GM23248 (cell line): ENCODE results near the gene CHRNA9.

Experiments used
- EZH2 ChIP-seq: fragments of 200-600 bp; sonication (generic); IDR thresholded peaks from 2 replicates; pipeline ENCODE4 v1.6.1; 2018; ENCODE audit warnings: antibody characterized with exemption, mild to moderate bottlenecking; ENCODE audit not compliant: insufficient read depth, poor library complexity, severe bottlenecking
- EZH2phosphoT487 ChIP-seq: fragments of 200-600 bp; sonication (generic); IDR thresholded peaks from 2 replicates; pipeline ENCODE4 v1.6.1; 2018; ENCODE audit warnings: antibody characterized with exemption, moderate library complexity, mild to moderate bottlenecking, low read depth; ENCODE audit not compliant: insufficient read depth

- TF ChIP-seq EZH2 (no peak), EZH2phosphoT487 (no peak)
Observed at GRCh38 chr4:40365766-40366165, 30.6 kb downstream of the CHRNA9 start.
